HG02981 (cell line): ENCODE results near the gene OR52B6.
"Not testable (repeated sequence)": the region's sequence is repeated elsewhere in the genome, so short reads cannot be mapped to it uniquely, and the experiment has no call there.

Experiments
- ATAC-seq: cut with Tn5 transposase; IDR thresholded peaks from one replicate; pipeline ENCODE4 v1.9.1; 2021; ENCODE audit warnings: mild to moderate bottlenecking, moderate library complexity; ENCODE audit not compliant: unreplicated experiment

The OR52B6 gene

GRCh38 chr11:5593146-5593545 is 12.5 kb downstream of the OR52B6 start:
- no peak for ATAC-seq

- peak; percentile 44 for ATAC-seq
Observed at GRCh38 chr11:5596607-5597201, 16.0 kb downstream of the OR52B6 start, which contains the start of gene TRIM6. TSS of gene TRIM6 (plus strand) at chr11:5596637. CDS start at chr11:5596898, 261 bp downstream.

GRCh38 chr11:5597953-5598352 is 17.3 kb downstream of the OR52B6 start:
- ATAC-seq: no peak

GRCh38 chr11:5600374-5600851 is 19.7 kb downstream of the OR52B6 start:
- ATAC-seq: peak; percentile 83

- not testable (repeated sequence) for ATAC-seq
Observed at GRCh38 chr11:5602791-5603190, 22.1 kb downstream of the OR52B6 start.

GRCh38 chr11:5603326-5603725 is 22.6 kb downstream of the OR52B6 start:
- ATAC-seq: no peak

GRCh38 chr11:5604896-5605295 is 24.2 kb downstream of the OR52B6 start:
- ATAC-seq: no peak

GRCh38 chr11:5605849-5606248 is 25.2 kb downstream of the OR52B6 start:
- no peak for ATAC-seq

- no peak for ATAC-seq
Observed at GRCh38 chr11:5608808-5609207, 28.1 kb downstream of the OR52B6 start.

- no peak for ATAC-seq
Observed at GRCh38 chr11:5610446-5610845, 29.8 kb downstream of the OR52B6 start.

GRCh38 chr11:5611627-5612026 is 30.9 kb downstream of the OR52B6 start:
- no peak for ATAC-seq

- ATAC-seq: no peak
Observed at GRCh38 chr11:5618807-5619206, 38.1 kb downstream of the OR52B6 start.

GRCh38 chr11:5620651-5621521 is 40.2 kb downstream of the OR52B6 start:
- no peak for ATAC-seq

GRCh38 chr11:5621580-5621979 is 40.9 kb downstream of the OR52B6 start:
- no peak for ATAC-seq

GRCh38 chr11:5622802-5623201 is 42.1 kb downstream of the OR52B6 start:
- ATAC-seq: no peak

GRCh38 chr11:5624489-5625279 is 44.0 kb downstream of the OR52B6 start, which contains the start of gene TRIM34:
TSS of gene TRIM34 (plus strand) at chr11:5625001. CDS start at chr11:5632332, 7,331 bp downstream.
- peak; percentile 97 for ATAC-seq

GRCh38 chr11:5625281-5625680 is 44.6 kb downstream of the OR52B6 start:
- no peak for ATAC-seq

- ATAC-seq: no peak
Observed at GRCh38 chr11:5626196-5626595, 45.5 kb downstream of the OR52B6 start.

- ATAC-seq: peak; percentile 11
Observed at GRCh38 chr11:5631417-5631816, 50.7 kb downstream of the OR52B6 start.
